PC-9 (cell line): ENCODE measurements around the gene NDUFB8.

ENCODE experiments used
- EZH2 ChIP-seq: fragments of 200-600 bp; sonication (generic); IDR thresholded peaks from 2 replicates; pipeline ENCODE4 v1.8.0; 2017; ENCODE audit warnings: antibody characterized with exemption, low read depth
- TF ChIP-seq, protein P1 (sequence below): fragments of 200-600 bp; sonication (generic); conservative IDR thresholded peaks from 2 replicates; pipeline ENCODE4 v1.6.1; 2017; ENCODE audit warnings: mixed run types, antibody characterized with exemption, mild to moderate bottlenecking, moderate library complexity

- TF ChIP-seq, protein P1, sequence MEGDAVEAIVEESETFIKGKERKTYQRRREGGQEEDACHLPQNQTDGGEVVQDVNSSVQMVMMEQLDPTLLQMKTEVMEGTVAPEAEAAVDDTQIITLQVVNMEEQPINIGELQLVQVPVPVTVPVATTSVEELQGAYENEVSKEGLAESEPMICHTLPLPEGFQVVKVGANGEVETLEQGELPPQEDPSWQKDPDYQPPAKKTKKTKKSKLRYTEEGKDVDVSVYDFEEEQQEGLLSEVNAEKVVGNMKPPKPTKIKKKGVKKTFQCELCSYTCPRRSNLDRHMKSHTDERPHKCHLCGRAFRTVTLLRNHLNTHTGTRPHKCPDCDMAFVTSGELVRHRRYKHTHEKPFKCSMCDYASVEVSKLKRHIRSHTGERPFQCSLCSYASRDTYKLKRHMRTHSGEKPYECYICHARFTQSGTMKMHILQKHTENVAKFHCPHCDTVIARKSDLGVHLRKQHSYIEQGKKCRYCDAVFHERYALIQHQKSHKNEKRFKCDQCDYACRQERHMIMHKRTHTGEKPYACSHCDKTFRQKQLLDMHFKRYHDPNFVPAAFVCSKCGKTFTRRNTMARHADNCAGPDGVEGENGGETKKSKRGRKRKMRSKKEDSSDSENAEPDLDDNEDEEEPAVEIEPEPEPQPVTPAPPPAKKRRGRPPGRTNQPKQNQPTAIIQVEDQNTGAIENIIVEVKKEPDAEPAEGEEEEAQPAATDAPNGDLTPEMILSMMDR = peak; percentile 75
- no peak for TF ChIP-seq EZH2
These were observed 10.9 kb downstream of the NDUFB8 start for GRCh38 chr10:100518761-100519241.
